Cardiac fibroblast (primary cell): Measurements from ENCODE around the gene HSF2BP.
"Not testable (repeated sequence)": the region's sequence is repeated elsewhere in the genome, so short reads cannot be mapped to it uniquely, and the experiment has no call there.

Experiments used
- DNase-seq, 2 donors: peaks; one replicate each; pipeline versions ENCODE4 v3.0.0 to v3.0.0-alpha.2; 2010; ENCODE audit warnings: low read depth in 2 of 2
- H3K4me3 ChIP-seq, 2 donors: replicated peaks in 1 of 2; 1 replicate in 1 of 2; 2 replicates in 1 of 2; pipeline ENCODE4 v1.5.1; 2011; ENCODE audit warnings: low read depth in 2 of 2, low read length in 2 of 2, mild to moderate bottlenecking in 2 of 2, moderate library complexity in 1 of 2
- CTCF ChIP-seq: IDR thresholded peaks from one replicate; pipeline ENCODE4 v1.5.1; 2011; ENCODE audit warnings: low read depth, mild to moderate bottlenecking, low read length, inconsistent platforms

Gene HSF2BP

GRCh38 chr21:43598416-43599120, 60.7 kb downstream of the HSF2BP start:
- no peak for TF ChIP-seq CTCF
- H3K4me3 ChIP-seq: no peak overlapping the region
- peak; percentile 81 to 82 for DNase-seq

- DNase-seq: no peak
- no peak overlapping the region for H3K4me3 ChIP-seq
- TF ChIP-seq CTCF: no peak
Observed at GRCh38 chr21:43597540-43598250, 61.6 kb downstream of the HSF2BP start.

GRCh38 chr21:43597052-43597451, 62.2 kb downstream of the HSF2BP start:
- no peak for TF ChIP-seq CTCF
- no peak overlapping the region for H3K4me3 ChIP-seq
- DNase-seq: peak; percentile 46 to 87

GRCh38 chr21:43596616-43597015, 62.7 kb downstream of the HSF2BP start:
- H3K4me3 ChIP-seq: no peak overlapping the region
- DNase-seq: no peak

GRCh38 chr21:43595769-43596168, 63.5 kb downstream of the HSF2BP start:
- not testable (repeated sequence) for H3K4me3 ChIP-seq, DNase-seq

More at GRCh38 chr21:43596616-43597015, 62.7 kb downstream of the HSF2BP start:
- TF ChIP-seq CTCF: no peak

GRCh38 chr21:43593078-43593477, 66.2 kb downstream of the HSF2BP start:
- no peak overlapping the region for H3K4me3 ChIP-seq
- DNase-seq: no peak
- TF ChIP-seq CTCF: no peak

- peak; percentile 70 to 87 for DNase-seq
- TF ChIP-seq CTCF: no peak
- no peak overlapping the region for H3K4me3 ChIP-seq
Observed at GRCh38 chr21:43591571-43591970, 67.7 kb downstream of the HSF2BP start.
